NCI-H1436 treated with DMSO at 0.1 percent for 48 hours (cell line): Measurements from ENCODE around the gene NUP214.
"Not testable (repeated sequence)": the region's sequence is repeated elsewhere in the genome, so short reads cannot be mapped to it uniquely, and the experiment has no call there.

Source experiments
- DNase-seq: peaks from one replicate; lab custom pipeline; 2025; lab: John Stamatoyannopoulos, UW

The NUP214 gene

DNA sequence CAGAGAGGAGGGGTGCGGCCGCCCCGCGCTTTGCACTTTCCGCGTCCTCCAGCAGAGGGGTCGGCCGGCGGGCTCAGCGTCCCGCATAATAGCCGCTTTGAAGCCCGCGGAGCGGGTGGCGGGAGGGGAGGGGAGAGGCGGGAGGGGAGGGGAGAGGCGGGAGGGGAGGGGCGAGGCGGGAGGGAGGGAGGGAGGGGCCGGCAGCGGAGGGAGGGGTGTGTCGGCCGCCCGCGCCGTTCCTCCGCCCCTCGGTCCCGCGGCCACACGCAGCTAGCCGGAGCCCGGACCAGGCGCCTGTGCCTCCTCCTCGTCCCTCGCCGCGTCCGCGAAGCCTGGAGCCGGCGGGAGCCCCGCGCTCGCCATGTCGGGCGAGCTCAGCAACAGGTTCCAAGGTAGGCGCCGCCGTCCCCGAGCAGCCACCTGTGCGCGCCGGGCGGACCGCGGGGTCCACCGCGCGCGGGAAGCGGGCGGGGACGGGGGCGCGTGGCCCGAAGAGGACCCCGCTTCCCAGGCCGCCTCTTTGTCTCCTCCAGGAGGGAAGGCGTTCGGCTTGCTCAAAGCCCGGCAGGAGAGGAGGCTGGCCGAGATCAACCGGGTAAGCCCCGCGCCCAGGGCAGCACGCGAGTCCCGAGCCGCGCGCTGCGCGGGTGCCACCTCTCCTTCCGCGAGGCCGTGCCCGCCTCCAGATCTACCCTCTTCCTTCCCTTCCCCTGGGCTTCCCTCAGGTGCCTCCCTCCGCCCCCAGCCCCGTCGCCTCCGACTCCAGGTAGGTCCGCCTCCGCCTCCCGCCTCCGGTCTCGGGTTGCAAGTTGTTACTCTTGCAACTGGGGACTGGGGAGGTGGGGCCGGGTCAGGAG is 28.9 kb upstream of the NUP214 start, which contains the start of gene AIF1L:
Gene AIF1L, plus strand, starts transcription at position 263 of the 857 bp plus-strand sequence. Its CDS starts 99 bp downstream, at position 362.
- no peak for DNase-seq

DNA sequence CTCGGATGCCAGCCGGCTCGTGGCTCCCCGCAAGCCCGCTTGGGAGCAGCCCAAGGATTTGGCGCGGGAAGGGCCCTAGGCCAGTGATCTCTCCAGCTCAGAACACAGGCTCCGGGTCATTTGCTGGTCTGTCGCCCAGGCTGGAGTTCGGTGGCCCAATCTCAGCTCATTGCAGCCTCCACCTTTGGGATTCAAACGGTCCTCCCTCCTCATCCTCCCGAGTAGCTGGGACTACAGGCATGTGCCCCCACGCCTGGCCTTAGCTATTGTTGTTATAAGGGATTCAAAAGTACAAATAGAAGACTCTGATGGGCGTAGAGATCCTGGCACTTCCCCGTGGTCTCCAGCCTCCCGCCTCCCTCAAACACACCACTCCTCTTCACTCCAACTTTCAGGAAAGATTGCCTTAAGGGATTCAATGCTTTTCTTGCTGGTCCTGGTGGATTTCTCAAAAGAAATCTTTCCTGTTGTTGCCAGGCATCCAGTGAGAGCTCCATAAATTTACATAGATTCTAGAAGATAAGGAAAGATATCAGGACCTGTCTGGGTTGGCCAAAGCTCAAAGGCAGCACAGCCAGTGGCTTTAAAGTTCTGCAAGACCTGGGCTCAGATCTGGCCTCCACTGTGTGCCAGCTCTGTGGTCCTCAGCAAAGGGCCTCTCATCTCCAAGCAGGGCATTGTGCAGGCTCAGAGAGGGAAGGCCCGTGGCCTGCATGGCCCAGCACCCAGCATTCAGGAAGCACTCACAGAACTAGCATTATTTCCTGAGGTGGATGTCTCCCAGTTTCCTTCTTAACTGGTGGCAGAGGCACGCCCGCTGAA is 28.0 kb upstream of the NUP214 start:
- DNase-seq, result no peak

- DNase-seq, result no peak
Observed at GRCh38 chr9:131097948-131098278, 27.5 kb upstream of the NUP214 start.

DNA sequence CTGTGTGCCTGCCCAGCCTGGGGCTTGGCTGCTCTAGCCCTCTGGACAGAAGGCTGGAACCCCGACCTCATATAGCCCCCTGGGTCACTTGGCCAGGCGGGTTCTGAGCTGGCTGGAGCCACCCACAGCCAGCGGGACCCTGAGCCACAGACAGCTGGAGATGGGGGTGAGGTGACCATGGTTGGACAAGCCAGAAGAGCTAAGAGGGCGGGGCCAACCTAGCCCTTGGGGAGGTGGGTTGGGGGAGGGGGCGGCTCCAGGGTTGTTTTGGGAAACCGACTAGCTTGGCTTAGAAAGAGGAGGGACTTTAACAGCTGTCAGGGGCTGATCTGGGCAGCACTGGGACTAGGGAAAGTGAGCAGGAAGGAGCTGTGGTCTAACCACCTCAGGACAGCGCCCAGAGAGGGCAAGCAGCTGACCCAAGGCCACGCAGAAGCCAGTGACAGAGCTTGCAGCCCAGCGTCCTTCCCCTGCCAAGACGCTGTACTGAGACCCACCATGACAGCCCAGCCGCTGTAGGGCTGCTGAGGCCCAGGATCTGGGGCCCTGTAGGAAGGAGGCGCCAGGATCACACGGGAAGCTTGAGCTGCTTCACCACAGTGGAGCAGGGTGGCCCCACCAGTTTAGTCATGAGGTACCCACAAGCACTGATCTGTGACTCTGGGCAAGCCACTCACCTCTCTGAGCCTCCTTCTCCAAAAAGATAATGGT is 26.8 kb upstream of the NUP214 start:
- no peak for DNase-seq

GRCh38 chr9:131099102-131099606 is 26.2 kb upstream of the NUP214 start:
- DNase-seq, result no peak

DNA sequence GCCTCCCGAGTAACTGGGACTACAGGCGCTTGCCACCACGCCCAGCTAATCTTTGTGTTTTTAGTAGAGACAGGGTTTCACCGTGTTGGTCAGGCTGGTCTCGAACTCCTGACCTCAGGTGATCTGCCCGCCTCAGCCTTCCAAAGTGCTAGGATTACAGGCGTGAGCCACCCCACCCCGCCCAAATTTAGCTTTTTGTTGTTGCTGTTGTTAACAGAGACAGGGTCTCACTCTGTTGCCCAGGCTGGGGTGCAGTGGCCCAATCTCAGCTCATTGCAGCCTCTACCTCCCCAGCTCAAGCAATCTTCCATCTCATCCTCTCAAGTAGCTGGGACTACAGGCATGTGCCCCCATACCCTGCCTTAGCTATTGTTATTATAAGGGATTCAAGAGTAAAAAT is 25.5 kb upstream of the NUP214 start:
- not testable (repeated sequence) for DNase-seq

DNA sequence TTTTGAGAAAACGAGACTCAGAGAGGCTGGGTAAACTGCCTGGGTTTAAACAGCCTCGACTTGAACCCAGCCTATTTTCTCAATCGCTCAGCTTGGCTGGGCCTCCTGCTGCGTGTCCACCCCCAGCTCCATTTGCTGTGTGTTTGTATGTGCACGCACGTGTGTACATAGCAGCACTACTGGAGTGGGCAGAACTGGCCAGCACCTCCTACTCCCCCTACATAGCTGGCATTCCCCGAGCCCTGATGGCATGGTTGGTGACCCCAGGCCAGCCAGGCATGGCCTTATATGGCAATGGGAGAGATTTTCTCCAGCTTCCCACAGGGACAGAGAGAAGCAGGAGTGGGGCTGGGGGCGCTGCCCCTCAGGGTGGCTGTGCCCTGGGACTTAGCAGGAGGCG is 24.9 kb upstream of the NUP214 start:
- no peak for DNase-seq

DNA sequence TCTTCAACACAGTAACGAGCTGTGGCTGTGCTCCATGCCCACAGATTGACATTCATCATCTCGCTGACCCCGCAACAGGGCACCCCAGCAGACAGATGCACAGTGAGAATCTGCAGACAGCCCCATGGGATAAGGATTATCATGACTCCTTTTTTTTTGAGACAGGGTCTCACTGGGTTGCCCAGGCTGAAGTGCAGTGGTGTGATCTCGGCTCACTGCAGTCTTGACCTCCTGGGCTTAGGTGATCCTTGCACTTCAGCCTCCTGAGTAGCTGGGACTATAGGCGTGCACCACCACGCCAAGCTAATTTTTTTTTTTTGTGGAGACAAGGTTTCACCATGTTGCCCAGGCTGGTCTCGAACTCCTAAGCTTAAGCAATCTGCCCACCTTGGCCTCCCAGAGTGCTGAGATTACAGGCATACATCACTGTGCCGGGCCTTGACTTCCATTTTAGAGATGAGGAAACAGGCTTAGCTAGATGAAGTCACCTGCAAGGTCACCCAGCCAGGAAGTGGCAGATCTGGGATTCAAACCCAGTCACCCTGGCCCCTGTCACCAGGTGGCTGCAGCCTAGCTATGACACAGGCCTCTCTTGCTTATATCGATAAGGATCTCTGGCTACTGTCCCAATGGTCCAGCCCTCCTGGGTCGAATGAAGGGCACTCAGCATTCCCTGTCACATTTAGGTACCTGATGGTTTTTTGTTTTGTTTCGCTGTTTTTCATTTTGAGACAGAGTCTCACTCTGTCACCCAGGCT is 24.0 kb upstream of the NUP214 start:
- no peak for DNase-seq

- DNase-seq, result no peak
Observed at GRCh38 chr9:131103024-131103423, 22.4 kb upstream of the NUP214 start.

- no peak for DNase-seq
Observed at GRCh38 chr9:131103535-131103934, 21.9 kb upstream of the NUP214 start.

GRCh38 chr9:131104016-131104740 is 21.2 kb upstream of the NUP214 start:
- DNase-seq, result no peak

GRCh38 chr9:131105952-131106351 is 19.4 kb upstream of the NUP214 start:
- DNase-seq, result no peak

GRCh38 chr9:131107760-131108159 is 17.6 kb upstream of the NUP214 start:
- DNase-seq, result no peak

- no peak for DNase-seq
Observed at GRCh38 chr9:131111186-131111853, 14.1 kb upstream of the NUP214 start.

GRCh38 chr9:131111854-131112311 is 13.5 kb upstream of the NUP214 start:
- DNase-seq, result no peak

DNA sequence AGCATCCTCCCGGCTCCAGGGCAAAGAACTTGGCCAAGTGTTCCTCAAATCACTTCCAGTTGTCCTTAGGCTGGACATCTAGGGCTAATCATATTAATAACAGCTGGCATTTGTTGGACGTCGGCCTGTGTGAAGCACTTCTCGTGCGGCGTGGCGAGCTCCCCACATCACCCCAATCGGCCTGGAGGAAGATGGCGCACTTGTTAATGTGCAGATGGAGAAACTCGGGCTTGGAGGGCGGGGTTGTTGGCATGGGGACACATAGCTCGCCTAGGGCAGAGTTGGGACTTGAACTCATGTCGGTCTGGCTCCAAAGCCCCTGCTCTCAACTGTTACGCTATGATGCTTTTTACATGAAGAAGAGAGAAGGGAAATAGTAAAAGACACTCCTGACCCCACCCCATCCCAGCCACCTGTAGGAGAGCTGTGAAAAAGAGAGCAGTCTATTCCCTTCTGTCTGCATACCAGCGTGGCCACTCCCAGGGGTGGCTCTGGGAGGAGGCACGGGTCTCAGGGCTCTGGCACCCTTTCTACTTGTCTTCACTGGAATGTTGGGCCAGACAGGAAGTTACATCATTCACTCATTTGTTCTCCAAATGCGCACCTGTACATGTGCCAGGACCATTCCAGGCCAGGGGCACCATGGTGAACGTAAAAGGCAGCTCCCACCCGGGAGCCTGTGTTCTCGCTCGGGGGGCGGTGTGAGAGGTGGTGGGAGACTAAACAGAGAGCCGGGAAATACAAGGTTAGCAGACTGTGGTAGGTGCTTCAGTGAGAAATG is 12.8 kb upstream of the NUP214 start:
- no peak for DNase-seq

DNA sequence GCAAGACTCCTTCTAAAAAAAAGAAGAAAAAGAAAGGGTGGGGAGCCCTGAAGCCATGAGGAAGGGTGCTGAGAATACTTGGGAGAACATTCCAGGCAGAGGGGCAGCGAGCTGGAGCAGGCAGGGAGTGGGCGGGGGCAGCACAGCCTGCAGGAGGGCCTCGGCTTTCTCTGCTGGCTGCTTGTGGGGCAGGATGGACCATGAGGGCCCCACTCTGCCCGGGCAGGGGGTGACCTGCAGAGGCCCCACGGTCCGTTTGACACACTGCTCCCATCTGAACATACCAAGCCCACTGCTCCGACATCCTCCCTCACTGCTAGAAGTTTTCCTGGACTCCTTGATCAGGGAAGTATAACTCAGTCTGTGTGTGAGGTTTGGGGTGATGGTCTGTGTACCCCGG is 11.7 kb upstream of the NUP214 start:
- DNase-seq, result no peak

DNA sequence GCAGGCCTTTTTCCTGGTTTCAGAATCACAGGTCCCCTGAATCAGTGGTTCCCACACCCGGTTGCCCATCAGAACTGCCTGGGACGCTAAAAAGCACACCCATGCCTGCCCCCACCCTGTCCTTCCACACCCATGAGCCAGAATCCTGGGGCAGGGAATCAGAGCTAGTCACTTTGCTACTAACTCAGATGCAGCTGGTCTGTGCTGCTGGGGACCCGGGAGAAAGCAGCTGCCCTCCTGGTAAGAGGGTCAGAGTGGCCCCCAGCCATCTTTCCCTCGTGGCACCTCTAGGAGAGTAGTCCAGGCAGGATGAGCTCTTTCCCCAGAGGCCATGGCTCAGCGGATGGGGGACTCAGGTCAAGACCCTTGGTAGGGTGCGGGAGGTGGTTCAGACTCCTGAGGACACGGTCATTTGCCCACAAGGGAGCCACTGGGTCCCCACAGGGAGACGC is 11.3 kb upstream of the NUP214 start:
- DNase-seq, result no peak

- DNase-seq, result not testable (repeated sequence)
Observed at GRCh38 chr9:131115360-131115742, 10.0 kb upstream of the NUP214 start.
